ENCODE results near the gene TOP1.

DNA sequence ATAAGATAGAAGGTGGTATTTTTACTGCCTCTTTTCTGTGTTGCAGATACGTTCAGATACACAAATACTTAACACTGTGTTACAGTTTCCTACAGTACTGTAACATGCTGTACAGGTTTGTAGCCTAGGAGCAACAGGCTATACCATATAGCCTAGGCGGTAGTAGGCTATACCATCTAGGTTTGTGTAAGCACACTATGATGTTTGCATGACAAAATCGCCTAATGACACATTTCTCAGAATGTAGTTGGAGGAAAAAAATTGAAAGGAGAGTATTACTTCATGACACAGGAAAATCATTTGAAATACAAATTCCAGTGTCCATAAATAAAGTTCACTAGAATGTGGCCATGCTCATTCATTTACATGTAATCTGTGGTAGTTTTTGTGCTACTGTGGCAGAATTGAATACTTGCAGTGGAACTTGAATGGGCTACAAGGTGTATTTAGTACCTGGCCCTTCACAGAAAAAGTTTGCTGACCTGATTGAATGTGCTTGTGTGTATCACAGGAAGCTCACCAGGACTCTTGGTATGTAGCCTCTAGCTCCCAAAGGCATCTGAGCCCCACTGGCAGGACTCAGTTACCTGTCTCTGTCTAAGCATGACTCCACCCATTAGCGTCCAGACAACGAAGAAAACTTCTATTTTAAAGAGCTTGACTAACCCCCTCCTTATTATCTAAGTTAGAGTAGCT, 18.8 kb downstream of the TOP1 start:
- TF ChIP-seq, protein P1, sequence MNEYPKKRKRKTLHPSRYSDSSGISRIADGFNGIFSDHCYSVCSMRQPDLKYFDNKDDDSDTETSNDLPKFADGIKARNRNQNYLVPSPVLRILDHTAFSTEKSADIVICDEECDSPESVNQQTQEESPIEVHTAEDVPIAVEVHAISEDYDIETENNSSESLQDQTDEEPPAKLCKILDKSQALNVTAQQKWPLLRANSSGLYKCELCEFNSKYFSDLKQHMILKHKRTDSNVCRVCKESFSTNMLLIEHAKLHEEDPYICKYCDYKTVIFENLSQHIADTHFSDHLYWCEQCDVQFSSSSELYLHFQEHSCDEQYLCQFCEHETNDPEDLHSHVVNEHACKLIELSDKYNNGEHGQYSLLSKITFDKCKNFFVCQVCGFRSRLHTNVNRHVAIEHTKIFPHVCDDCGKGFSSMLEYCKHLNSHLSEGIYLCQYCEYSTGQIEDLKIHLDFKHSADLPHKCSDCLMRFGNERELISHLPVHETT (tag by site-specific recombination; IDR thresholded peaks at IDR 0.05): no peak
- TF ChIP-seq REST (tag by site-specific recombination; IDR thresholded peaks at IDR 0.05) (no peak), MYNN (tag by site-specific recombination; IDR thresholded peaks at IDR 0.05; ENCODE audit: borderline replicate concordance) (no peak)
- TF ChIP-seq, protein P2, sequence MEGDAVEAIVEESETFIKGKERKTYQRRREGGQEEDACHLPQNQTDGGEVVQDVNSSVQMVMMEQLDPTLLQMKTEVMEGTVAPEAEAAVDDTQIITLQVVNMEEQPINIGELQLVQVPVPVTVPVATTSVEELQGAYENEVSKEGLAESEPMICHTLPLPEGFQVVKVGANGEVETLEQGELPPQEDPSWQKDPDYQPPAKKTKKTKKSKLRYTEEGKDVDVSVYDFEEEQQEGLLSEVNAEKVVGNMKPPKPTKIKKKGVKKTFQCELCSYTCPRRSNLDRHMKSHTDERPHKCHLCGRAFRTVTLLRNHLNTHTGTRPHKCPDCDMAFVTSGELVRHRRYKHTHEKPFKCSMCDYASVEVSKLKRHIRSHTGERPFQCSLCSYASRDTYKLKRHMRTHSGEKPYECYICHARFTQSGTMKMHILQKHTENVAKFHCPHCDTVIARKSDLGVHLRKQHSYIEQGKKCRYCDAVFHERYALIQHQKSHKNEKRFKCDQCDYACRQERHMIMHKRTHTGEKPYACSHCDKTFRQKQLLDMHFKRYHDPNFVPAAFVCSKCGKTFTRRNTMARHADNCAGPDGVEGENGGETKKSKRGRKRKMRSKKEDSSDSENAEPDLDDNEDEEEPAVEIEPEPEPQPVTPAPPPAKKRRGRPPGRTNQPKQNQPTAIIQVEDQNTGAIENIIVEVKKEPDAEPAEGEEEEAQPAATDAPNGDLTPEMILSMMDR (tag by site-specific recombination; IDR thresholded peaks at IDR 0.05): no peak
- TF ChIP-seq, protein P3, sequence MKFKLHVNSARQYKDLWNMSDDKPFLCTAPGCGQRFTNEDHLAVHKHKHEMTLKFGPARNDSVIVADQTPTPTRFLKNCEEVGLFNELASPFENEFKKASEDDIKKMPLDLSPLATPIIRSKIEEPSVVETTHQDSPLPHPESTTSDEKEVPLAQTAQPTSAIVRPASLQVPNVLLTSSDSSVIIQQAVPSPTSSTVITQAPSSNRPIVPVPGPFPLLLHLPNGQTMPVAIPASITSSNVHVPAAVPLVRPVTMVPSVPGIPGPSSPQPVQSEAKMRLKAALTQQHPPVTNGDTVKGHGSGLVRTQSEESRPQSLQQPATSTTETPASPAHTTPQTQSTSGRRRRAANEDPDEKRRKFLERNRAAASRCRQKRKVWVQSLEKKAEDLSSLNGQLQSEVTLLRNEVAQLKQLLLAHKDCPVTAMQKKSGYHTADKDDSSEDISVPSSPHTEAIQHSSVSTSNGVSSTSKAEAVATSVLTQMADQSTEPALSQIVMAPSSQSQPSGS (tag by site-specific recombination; IDR thresholded peaks at IDR 0.05; ENCODE audit: low read depth): no peak

Measured in HEK293 (cell line).